Neural cell (in vitro differentiated cells): ENCODE data around the gene DOCK8. TPM values are rescaled to one million over a fixed set of nuclear protein-coding genes. Genes with fewer than 3 reads are reported as not detected.

ENCODE experiments used
- H2AFZ ChIP-seq: fragments of 200-600, 300-800 bp; sonication (generic), shearing (Covaris generic); 2 replicates; pipeline ENCODE4 v1.6.0; 2014; ENCODE audit warnings: low read depth, mild to moderate bottlenecking, antibody characterized with exemption, low read length, moderate library complexity
- H3F3A ChIP-seq: fragments of 200-600 bp; shearing (Covaris generic); 2 replicates; pipeline ENCODE4 v1.6.1; 2016; ENCODE audit warnings: mild to moderate bottlenecking, moderate library complexity, mixed read lengths, antibody characterized with exemption, low read length; ENCODE audit not compliant: insufficient read depth, poor library complexity, severe bottlenecking
- H3K27ac ChIP-seq: fragments of 200-600, 300-800 bp; sonication (generic), shearing (Covaris generic); 2 replicates; pipeline ENCODE4 v1.5.1; 2014; ENCODE audit warnings: mild to moderate bottlenecking, low read length, moderate library complexity
- H3K27me3 ChIP-seq: fragments of 300-800, 200-600 bp; sonication (generic), shearing (Covaris generic); 2 replicates; pipeline ENCODE4 v1.6.0; 2014; ENCODE audit warnings: mild to moderate bottlenecking, low read depth, low read length, moderate library complexity; ENCODE audit not compliant: insufficient read depth
- H3K36me3 ChIP-seq: fragments of 300-800, 200-600 bp; sonication (generic), shearing (Covaris generic); 2 replicates; pipeline ENCODE4 v1.5.1; 2014; ENCODE audit warnings: mild to moderate bottlenecking, antibody characterized with exemption, low read length, moderate library complexity; ENCODE audit not compliant: insufficient read depth
- H3K4me2 ChIP-seq: fragments of 300-800, 200-600 bp; sonication (generic), shearing (Covaris generic); 2 replicates; pipeline ENCODE4 v1.6.0; 2014; ENCODE audit warnings: mild to moderate bottlenecking, low read length
- H3K4me3 ChIP-seq: fragments of 300-800, 200-600 bp; sonication (generic), shearing (Covaris generic); 2 replicates; pipeline ENCODE4 v1.5.1; 2014; ENCODE audit warnings: mild to moderate bottlenecking, low read length, moderate library complexity
- H3K79me2 ChIP-seq: fragments of 200-600 bp; shearing (Covaris generic); replicated peaks from 2 replicates; pipeline ENCODE4 v1.6.0; 2014; ENCODE audit warnings: mild to moderate bottlenecking, low read length, moderate library complexity; ENCODE audit not compliant: insufficient read depth
- H3K9ac ChIP-seq: fragments of 300-800, 200-600 bp; sonication (generic), shearing (Covaris generic); 2 replicates; pipeline ENCODE4 v1.6.1; 2016; ENCODE audit warnings: mild to moderate bottlenecking, low read length, mixed read lengths
- H3K9me2 ChIP-seq: fragments of 200-600 bp; shearing (Covaris generic); 2 replicates; pipeline ENCODE4 v1.6.1; 2016; ENCODE audit warnings: mild to moderate bottlenecking, low read length, mixed read lengths; ENCODE audit not compliant: insufficient read depth
- H3K9me3 ChIP-seq: fragments of 200-600, 300-800 bp; sonication (generic), shearing (Covaris generic); 2 replicates; pipeline ENCODE4 v1.6.1; 2016; ENCODE audit warnings: mild to moderate bottlenecking, mixed run types, low read length, moderate library complexity, mixed read lengths
- H4K20me1 ChIP-seq: fragments of 200-600 bp; shearing (Covaris generic); 2 replicates; pipeline ENCODE4 v1.6.1; 2016; ENCODE audit warnings: mild to moderate bottlenecking, mixed run types; ENCODE audit not compliant: insufficient read depth
- CTCF ChIP-seq: fragments of 450-650 bp; IDR thresholded peaks from 2 replicates; pipeline ENCODE4 v1.5.1; 2014; ENCODE audit warnings: antibody characterized with exemption, mild to moderate bottlenecking, moderate library complexity; ENCODE audit not compliant: poor library complexity, severe bottlenecking
- EP300 ChIP-seq: fragments of 450-650 bp; conservative IDR thresholded peaks from 2 replicates; pipeline ENCODE4 v1.6.1; 2014; ENCODE audit warnings: antibody characterized with exemption, mild to moderate bottlenecking, moderate library complexity; ENCODE audit not compliant: poor library complexity, severe bottlenecking
- EZH2 ChIP-seq: fragments of 200-600, 300-800 bp; shearing (Covaris generic), sonication (generic); IDR thresholded peaks from 2 replicates; pipeline ENCODE4 v1.6.1; 2014; ENCODE audit warnings: antibody characterized with exemption, low read length, borderline replicate concordance, mild to moderate bottlenecking; ENCODE audit not compliant: insufficient read depth, poor library complexity, severe bottlenecking
- MXI1 ChIP-seq: fragments of 450-650 bp; conservative IDR thresholded peaks from 2 replicates; pipeline ENCODE4 v1.6.1; 2014; ENCODE audit warnings: antibody characterized with exemption, mild to moderate bottlenecking; ENCODE audit not compliant: poor library complexity, severe bottlenecking
- POLR2AphosphoS5 ChIP-seq: IDR thresholded peaks from 2 replicates; pipeline ENCODE4 v1.6.1; 2012
- RAD21 ChIP-seq: fragments of 450-650 bp; conservative IDR thresholded peaks from 2 replicates; pipeline ENCODE4 v1.6.1; 2014; ENCODE audit warnings: antibody characterized with exemption, mild to moderate bottlenecking, moderate library complexity
- REST ChIP-seq: IDR thresholded peaks from 2 replicates; pipeline ENCODE4 v1.6.1; 2012; ENCODE audit warnings: borderline replicate concordance
- SMC3 ChIP-seq: fragments of 450-650 bp; conservative IDR thresholded peaks from 2 replicates; pipeline ENCODE4 v1.6.1; 2014; ENCODE audit warnings: antibody characterized with exemption, mild to moderate bottlenecking, moderate library complexity; ENCODE audit not compliant: poor library complexity
- TAF1 ChIP-seq: IDR thresholded peaks from 2 replicates; pipeline ENCODE4 v1.6.1; 2012; ENCODE audit warnings: low read depth
- polyA plus RNA-seq: library from polyadenylated mRNA; depleted of rRNA; stranded (reverse); fragments of >200 nt; gene quantifications from 2 replicates; pipeline ENCODE4 v1.2.3, GENCODE V29; 2014

Gene DOCK8
- polyA plus RNA-seq, 1 donor from 2014 or later: not detected

- H3K9me2 ChIP-seq: no peaks in the 10 kb centered on the region
- TF ChIP-seq MXI1: no peak
- no peak for TF ChIP-seq SMC3
- TF ChIP-seq REST: no peak
- TF ChIP-seq EZH2: no peak
- no peak for TF ChIP-seq RAD21
- TF ChIP-seq CTCF: no peak
- no peak overlapping the region for H2AFZ ChIP-seq
- no peaks in the 10 kb centered on the region for H3K79me2 ChIP-seq
- no peaks in the 10 kb centered on the region for H3K9me3 ChIP-seq
- H4K20me1 ChIP-seq: no peaks in the 10 kb centered on the region
- H3K27ac ChIP-seq: no peak overlapping the region
- H3K27me3 ChIP-seq: no peaks in the 10 kb centered on the region
- H3K9ac ChIP-seq: no peak overlapping the region
- no peak overlapping the region for H3K4me2 ChIP-seq
- no peak overlapping the region for H3K4me3 ChIP-seq
- H3F3A ChIP-seq: no peaks in the 10 kb centered on the region
- H3K36me3 ChIP-seq: no peaks in the 10 kb centered on the region
These were observed 224.5 kb downstream of the DOCK8 start for GRCh38 chr9:438961-439768.

- no peak for TF ChIP-seq REST
- TF ChIP-seq CTCF: no peak
- TF ChIP-seq TAF1: no peak
- TF ChIP-seq EP300: no peak
- no peak for TF ChIP-seq EZH2
- TF ChIP-seq POLR2AphosphoS5: no peak
- TF ChIP-seq MXI1: no peak
- TF ChIP-seq SMC3: no peak
- TF ChIP-seq RAD21: no peak
- Histone ChIP-seq H2AFZ (no peak overlapping the region), H3K27me3 (no peaks in the 10 kb centered on the region), H3K4me2 (no peak overlapping the region), H3K36me3 (no peaks in the 10 kb centered on the region), H3K9me3 (no peaks in the 10 kb centered on the region), H3K4me3 (no peak overlapping the region), H3K9me2 (no peaks in the 10 kb centered on the region), H3F3A (no peaks in the 10 kb centered on the region), H4K20me1 (no peaks in the 10 kb centered on the region), H3K27ac (no peak overlapping the region), H3K9ac (no peak overlapping the region), H3K79me2 (no peaks in the 10 kb centered on the region)
These were observed 226.5 kb downstream of the DOCK8 start for GRCh38 chr9:441126-441525.
